GM18498 (cell line): Measurements from ENCODE around the gene ZFP28.

Experiments
- ATAC-seq: cut with Tn5 transposase; IDR thresholded peaks from one replicate; pipeline ENCODE4 v1.9.1; 2021; ENCODE audit warnings: mild to moderate bottlenecking, moderate library complexity; ENCODE audit not compliant: unreplicated experiment

Gene ZFP28

DNA sequence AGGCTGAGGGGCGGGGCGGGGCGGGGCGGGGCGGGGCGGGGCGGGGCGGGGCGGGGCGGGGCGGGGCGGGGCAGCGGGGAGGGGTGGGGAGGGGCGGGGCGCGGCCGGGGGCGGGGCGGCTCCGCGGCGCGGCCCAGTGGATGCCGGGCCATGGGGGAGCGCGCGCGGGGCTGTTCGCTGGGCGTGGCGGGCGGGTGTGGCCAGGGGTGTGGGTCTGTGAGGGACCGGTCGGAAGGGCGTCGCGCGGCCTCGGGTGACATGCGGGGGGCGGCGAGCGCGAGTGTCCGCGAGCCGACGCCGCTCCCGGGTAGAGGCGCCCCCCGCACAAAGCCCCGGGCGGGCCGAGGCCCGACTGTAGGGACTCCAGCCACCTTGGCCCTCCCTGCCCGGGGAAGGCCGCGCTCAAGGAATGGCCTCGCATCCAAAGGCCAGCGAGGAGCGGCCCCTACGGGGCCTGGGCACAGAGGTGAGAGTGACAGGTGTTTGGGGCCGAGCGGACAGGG, at the start of gene ZFP28:
ZFP28 (plus strand) TSS at position 188 of the 503 bp plus-strand sequence; CDS start at position 259, 71 bp downstream.
- ATAC-seq = no peak

DNA sequence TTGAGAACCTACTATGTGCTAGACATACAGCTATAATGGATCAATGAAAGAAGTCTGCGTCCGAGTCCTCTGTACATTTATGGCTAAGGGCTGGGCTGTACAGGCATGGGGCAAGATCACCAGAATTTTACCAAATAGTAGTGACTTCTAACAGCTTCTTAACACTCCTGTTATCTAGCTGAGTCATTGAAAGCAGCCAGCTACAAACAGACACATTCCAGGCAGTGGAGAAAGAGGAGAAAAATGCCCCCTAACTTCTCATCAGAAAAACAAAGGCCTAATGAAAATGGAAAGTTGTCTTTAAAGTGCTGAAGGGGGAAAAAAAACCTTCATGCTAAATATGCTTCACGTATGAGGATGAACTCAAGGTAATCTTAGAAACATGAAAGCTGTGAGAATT, 47.3 kb upstream of the ZFP28 start:
- no peak for ATAC-seq

DNA sequence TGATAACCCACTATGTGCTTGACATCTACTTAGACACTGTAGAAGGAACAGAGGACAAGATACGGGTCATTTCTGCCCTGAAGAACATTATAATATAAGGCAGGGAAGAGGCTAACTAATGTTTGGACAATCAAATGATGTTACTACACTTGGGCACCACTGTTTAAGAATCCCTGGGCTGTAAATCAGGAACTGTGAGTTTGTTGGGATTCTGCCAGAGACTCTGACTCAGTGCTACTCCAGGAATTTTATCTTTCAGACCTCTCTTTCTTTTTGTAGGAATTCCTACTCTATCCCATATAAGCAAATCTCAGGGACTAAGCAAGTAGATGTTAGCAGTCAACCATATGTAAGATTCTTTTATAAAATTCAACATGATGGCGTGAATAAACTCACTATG, 34.2 kb upstream of the ZFP28 start:
- ATAC-seq = no peak

DNA sequence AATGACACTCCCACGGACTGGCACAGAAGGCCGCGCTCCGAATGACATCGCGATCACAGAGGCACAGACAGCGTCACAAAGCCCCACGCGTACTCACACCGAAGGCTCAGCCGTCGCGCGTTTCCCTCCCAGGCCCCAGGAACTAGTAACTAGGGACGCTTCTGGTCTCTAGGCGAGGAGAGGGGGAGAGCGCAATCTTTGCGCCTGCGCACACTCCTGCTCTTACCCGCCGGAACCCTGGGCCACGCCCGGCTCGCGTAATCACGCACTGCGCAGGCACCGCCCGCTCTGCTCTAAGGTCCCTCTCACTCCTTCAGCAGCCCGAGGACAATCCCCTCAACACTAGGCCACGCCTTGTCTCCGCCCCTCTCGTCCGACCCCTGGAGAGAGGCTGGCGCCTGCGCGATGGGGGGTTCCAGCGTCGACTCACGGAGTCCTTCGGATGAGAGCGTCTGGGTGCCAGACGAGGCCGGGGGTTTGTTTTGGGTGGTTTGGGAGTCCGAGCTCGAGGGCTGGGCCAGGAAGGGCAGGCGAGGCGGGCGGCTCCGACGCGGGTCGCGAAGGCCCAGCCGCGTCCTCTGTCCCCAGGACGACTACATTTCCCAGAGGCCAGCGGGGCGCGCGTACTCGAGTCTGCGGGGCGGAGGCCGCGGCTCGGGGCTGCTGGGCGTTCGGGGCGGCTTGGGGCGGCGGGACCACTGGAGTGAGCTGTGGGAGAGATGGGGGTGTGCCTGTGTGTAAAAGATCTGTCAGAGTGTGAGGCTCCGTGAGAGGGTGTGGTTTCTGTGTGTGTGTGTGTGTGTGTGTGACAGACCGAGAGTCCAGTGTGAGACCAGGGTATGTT, 31.1 kb upstream of the ZFP28 start, which contains the start of gene ZNF471:
ZNF471 (plus strand) TSS at position 410 of the 844 bp plus-strand sequence. CDS start 3,717 bp downstream, outside the sequence.
- ATAC-seq = no peak

DNA sequence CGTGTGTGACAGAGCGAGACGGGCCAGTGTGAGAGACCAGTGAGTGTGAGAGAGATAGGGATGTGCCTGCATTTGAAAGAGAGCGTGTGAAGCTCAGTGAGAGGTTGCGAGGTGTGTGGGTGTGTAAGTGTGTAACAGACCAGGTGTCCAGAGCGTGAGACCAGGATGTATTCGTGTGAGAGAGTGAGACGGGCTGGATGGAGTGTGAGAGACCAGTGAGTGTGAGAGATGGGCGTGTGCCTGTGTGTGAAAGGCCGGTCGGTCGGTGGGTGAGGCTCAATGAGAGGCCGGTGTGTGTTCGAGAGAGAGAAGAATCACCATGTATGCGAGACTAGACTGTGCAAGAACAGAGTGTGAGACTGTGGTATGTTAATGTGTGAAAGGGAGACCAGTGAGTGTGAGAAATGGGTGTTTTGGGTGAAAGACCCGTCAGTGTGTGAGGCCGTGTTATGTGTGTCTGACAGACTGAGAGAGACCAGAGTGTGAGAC, 30.4 kb upstream of the ZFP28 start:
- no peak for ATAC-seq

GRCh38 chr19:56525214-56525860, 13.4 kb upstream of the ZFP28 start:
- ATAC-seq = no peak

DNA sequence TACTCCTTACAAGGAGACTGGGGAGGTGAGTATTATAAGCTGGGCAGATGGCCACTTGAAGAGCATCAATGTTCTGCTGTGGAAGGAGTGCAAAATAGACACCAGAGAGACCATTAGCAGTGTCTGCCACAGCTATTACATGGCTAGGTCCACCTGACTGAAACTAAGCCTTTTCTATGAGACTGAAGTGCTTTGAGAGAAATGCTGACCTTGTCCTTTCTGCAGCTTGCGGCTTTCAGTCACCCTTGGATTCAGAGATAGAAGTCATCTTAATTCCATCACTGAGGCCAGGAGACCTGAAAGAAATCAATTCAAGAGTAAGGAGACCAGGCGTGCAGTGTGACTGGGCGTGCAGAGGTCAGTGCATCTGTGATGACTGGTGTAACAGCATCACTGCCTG, 1.3 kb upstream of the ZFP28 start:
- no peak for ATAC-seq

- no peak for ATAC-seq
These were observed 441 bp upstream of the ZFP28 start for GRCh38 chr19:56538254-56538760.

DNA sequence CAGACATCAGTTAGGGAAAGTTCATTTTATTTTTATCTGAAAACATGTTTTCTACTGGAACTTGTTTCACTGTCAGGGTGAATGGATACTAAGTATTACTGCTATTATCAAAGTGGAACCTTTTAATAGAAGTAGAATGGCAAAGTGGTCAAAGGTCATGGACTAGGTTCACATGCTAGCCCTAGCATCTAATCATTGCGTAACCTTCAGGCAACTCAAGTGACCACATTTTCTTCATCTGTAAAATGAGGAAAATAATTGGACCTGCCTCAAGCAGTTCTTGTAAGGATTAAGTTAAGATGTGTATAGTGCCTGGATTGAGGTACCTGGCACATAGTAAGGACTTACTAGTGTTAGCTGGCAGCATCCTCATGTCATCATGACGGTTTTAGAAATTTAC, 5.0 kb downstream of the ZFP28 start:
- ATAC-seq = no peak

DNA sequence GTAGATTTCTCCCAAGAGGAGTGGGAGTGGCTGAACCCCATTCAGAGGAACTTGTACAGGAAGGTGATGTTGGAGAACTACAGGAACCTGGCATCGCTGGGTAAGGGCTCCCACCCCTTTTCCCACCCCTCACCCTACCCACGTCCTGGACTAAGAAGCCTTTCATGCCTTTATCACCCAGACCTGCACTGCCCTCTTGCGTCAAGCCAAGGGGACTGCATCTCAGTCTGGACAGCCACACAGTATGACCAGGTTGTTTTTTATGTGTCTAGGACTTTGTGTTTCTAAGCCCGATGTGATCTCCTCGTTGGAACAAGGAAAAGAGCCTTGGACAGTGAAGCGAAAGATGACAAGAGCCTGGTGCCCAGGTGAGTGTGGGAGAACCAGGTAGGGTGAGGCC, 8.8 kb downstream of the ZFP28 start:
- no peak for ATAC-seq

DNA sequence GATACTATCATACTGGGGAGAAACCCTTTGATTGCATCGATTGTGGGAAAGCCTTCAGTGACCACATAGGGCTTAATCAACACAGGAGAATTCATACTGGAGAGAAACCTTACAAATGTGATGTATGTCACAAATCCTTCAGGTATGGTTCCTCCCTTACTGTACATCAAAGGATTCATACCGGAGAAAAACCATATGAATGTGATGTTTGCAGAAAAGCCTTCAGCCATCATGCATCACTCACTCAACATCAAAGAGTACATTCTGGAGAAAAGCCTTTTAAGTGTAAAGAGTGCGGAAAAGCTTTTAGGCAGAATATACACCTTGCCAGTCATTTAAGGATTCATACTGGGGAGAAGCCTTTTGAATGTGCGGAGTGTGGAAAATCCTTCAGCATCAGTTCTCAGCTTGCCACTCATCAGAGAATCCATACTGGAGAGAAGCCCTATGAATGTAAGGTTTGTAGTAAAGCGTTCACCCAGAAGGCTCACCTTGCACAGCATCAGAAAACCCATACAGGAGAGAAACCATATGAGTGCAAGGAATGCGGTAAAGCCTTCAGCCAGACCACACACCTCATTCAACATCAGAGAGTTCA, 15.6 kb downstream of the ZFP28 start:
- ATAC-seq = no peak

GRCh38 chr19:56562766-56563165, 24.0 kb downstream of the ZFP28 start:
- ATAC-seq = no peak

DNA sequence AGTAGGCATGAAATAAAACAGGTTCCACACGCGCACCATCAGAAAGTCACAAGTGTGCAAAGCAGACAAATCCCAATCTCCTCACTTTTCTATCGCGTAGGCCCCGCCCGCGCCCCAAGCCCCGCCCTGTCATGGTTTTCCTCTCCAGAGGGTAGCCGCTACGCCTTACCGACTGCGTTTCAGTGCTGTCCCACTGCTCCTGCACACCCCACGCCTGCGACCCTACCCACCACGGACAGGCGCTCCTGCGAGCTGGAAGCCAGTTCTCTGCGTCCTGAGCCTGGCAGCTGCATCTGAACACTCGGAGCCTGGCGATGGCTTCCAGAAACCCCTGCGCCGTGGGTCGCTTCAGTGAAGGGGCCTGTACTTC, 28.1 kb downstream of the ZFP28 start:
- peak; percentile 29 for ATAC-seq

GRCh38 chr19:56567274-56568120, 28.7 kb downstream of the ZFP28 start, which contains the start of gene ZNF470:
Gene ZNF470, plus strand, starts transcription at chr19:56567468. Its CDS starts 2,844 bp downstream, at chr19:56570312.
- ATAC-seq = peak; percentile 97

- ATAC-seq = no peak
These were observed 33.8 kb downstream of the ZFP28 start for GRCh38 chr19:56572589-56572988.

- ATAC-seq = no peak
These were observed 35.2 kb downstream of the ZFP28 start for GRCh38 chr19:56573914-56574313.

DNA sequence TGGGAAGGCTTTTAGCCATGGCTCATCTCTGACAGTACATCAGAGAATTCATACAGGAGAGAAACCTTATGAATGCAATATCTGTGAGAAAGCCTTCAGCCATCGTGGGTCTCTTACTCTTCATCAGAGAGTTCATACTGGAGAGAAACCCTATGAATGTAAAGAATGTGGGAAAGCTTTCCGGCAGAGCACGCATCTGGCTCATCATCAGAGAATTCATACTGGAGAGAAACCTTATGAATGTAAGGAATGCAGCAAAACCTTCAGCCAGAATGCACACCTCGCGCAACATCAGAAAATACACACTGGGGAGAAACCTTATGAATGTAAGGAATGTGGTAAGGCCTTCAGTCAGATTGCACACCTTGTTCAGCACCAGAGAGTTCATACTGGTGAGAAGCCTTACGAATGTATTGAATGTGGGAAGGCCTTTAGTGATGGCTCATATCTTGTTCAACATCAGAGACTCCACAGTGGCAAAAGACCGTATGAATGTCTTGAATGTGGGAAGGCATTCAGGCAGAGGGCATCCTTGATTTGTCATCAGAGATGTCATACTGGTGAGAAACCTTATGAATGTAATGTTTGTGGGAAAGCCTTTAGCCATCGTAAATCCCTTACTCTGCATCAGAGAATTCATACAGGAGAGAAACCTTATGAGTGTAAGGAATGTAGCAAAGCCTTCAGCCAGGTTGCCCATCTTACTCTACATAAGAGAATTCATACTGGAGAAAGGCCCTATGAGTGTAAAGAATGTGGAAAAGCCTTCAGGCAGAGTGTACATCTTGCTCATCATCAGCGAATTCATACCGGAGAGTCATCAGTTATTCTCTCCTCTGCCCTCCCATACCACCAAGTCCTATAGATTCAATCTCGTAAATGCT, 39.2 kb downstream of the ZFP28 start:
- ATAC-seq = no peak

- ATAC-seq = no peak
These were observed 55.7 kb downstream of the ZFP28 start for GRCh38 chr19:56594446-56594782.

DNA sequence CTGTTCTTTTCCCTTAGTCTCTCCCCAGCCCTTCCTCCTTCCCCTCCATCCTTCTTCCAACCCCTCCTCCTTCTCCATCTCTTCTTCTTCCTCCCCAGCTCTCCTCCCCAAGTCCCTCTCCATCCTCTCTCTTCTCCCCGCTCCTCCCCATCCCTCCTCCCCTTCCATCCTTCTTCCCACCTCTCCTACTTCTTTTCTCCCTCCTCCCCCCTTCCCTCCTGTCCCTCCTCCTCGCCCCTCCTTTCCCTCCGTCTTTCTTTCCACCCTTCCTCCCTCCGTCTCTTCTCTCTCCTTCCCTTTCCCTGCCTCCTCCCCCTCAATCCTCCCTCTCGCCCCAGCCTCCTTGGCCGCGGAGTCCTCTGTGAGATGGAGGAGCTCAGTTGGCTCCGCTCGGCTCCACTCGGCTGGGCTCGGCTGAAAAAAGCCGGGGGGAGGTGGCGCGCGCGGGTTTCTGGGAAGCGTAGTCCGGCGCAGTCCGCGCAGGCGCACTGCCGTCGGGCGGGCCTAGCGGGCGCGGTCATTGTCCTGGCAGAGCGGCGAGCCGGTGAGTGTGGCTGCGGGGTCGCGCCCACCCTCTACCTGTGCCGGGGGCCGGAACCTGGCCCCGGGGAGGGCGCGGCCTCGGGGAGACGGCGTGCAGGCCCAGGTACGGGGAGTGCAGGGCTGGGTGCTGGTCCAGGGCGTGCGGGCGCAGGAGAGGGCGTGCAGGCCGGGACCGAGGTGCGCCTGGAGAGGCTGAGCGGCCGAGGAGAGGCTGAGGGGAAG, 56.2 kb downstream of the ZFP28 start, which contains the start of gene ZNF71:
ZNF71 (plus strand) TSS at position 520 of the 765 bp plus-strand sequence. CDS start 6,257 bp downstream, outside the sequence.
- peak; percentile 91 for ATAC-seq
